Calu3 (cell line): ENCODE results near the gene SLC4A2. TPM values are rescaled to one million over a fixed set of nuclear protein-coding genes. Genes with fewer than 3 reads are reported as not detected.

Experiments
- BruUV-seq: library from RNA; stranded (reverse); fragments of 400-500 nt; replicated peaks from 2 replicates; lab custom pipeline; 2021; lab: Mats Ljungman, UMichigan
- CTCF ChIA-PET: fragments of 300-600 bp; sonication (Branson Sonifier 250); formaldehyde crosslinking; loops from one replicate; lab custom pipeline; 2022; ENCODE audit warnings: antibody characterized with exemption; lab: Charles Lee
- DNase-seq: peaks from one replicate; pipeline ENCODE4 v3.0.0; 2022
- H3K27ac Mint-ChIP-seq: one replicate; pipeline ENCODE4 v1.8.0; 2022; ENCODE audit warnings: mixed read lengths; ENCODE audit not compliant: unreplicated experiment
- H3K27me3 Mint-ChIP-seq: one replicate; pipeline ENCODE4 v1.8.0; 2022; ENCODE audit warnings: mixed read lengths; ENCODE audit not compliant: unreplicated experiment
- H3K36me3 Mint-ChIP-seq: one replicate; pipeline ENCODE4 v1.8.0; 2022; ENCODE audit warnings: mild to moderate bottlenecking, moderate library complexity, mixed read lengths; ENCODE audit not compliant: insufficient read depth, unreplicated experiment
- H3K4me1 Mint-ChIP-seq: one replicate; pipeline ENCODE4 v1.8.0; 2022; ENCODE audit warnings: mild to moderate bottlenecking, low read depth, mixed read lengths; ENCODE audit not compliant: unreplicated experiment
- H3K4me3 Mint-ChIP-seq: one replicate; pipeline ENCODE4 v1.8.0; 2022; ENCODE audit warnings: mild to moderate bottlenecking, low read depth, moderate library complexity, mixed read lengths; ENCODE audit not compliant: unreplicated experiment
- H3K9me3 Mint-ChIP-seq: one replicate; pipeline ENCODE4 v1.8.0; 2022; ENCODE audit warnings: low read depth, mixed read lengths; ENCODE audit not compliant: unreplicated experiment
- intact Hi-C: fragments of 100-400 bp; cut with micrococcal nuclease; formaldehyde crosslinking; loops from one replicate; pipeline ENCODE4 v1.10.0; 2022; ENCODE audit not compliant: unreplicated experiment
- total RNA-seq: library from RNA; stranded (reverse); gene quantifications from 2 replicates; pipeline ENCODE4 v1.2.3, GENCODE V29; 2022
- TF ChIP-seq, protein P1 (sequence below): fragments of 200-600 bp; IDR thresholded peaks from one replicate; pipeline ENCODE4 v1.8.0; 2022; ENCODE audit warnings: antibody characterized with exemption; ENCODE audit not compliant: unreplicated experiment

SLC4A2 gene
- total RNA-seq, 1 experiment from 2014 or later, result 209 TPM

DNA sequence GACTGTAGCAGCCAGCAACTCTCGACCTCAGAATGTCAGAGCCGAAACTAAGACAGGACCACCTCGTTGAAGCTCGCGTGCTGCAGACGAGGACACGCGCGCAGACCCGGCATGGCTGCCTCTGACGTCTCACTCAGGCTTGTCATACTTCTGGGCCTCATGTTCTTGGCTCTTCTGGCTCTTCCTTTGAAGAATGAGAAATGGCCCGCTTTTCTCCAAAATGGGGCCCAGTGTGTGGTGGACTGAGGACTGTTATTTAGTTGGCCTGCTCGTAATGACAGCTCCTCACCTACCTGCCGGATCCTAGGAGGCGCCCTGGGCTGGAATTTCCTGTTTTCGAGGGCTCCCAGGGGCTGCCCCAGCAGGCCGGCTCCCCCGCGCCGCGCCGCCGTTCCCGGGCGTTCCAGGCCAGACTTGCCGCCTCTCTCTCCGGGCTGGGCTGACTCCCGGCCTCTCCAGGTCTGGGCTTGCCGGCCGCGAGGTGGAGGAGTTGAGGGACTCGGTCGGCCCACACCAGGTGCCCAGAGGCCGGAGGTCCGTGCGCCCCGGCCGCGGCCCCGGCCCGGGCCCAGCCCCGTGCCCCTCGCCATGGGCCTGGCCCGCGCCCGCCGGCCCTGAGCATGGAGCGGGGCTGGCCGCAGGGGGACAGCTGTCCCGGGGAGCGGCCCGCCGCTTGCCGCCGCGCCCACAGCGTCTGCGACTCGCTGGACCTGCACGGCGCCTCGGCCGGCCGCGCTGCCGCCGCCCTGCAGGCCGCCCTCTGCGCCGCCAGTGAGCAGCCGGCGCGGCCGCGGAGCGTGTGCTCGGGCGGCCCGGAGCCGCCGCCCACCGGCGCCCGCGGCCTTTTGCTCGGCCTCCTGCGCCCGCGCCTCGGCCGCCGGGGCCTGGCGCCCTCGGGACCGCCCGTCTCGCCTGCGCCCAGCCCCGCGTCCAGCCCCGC is 55.0 kb downstream of the SLC4A2 start:
- peaks cover 7% of the 10 kb centered on the region for H3K4me1 Mint-ChIP-seq
- peak overlapping the region; percentile 39 for H3K4me3 Mint-ChIP-seq
- intact Hi-C loops, result loop anchor here (5.0 kb wide), 1 partner anchor 217 kb away; no protein-coding TSS in a partner anchor
- peak; percentile 53 for DNase-seq
- peaks cover 9% of the 10 kb centered on the region for H3K36me3 Mint-ChIP-seq
- no peaks in the 10 kb centered on the region for H3K27me3 Mint-ChIP-seq
- H3K9me3 Mint-ChIP-seq, result no peaks in the 10 kb centered on the region
- CTCF ChIA-PET, result no interaction called here
- TF ChIP-seq, protein P1, sequence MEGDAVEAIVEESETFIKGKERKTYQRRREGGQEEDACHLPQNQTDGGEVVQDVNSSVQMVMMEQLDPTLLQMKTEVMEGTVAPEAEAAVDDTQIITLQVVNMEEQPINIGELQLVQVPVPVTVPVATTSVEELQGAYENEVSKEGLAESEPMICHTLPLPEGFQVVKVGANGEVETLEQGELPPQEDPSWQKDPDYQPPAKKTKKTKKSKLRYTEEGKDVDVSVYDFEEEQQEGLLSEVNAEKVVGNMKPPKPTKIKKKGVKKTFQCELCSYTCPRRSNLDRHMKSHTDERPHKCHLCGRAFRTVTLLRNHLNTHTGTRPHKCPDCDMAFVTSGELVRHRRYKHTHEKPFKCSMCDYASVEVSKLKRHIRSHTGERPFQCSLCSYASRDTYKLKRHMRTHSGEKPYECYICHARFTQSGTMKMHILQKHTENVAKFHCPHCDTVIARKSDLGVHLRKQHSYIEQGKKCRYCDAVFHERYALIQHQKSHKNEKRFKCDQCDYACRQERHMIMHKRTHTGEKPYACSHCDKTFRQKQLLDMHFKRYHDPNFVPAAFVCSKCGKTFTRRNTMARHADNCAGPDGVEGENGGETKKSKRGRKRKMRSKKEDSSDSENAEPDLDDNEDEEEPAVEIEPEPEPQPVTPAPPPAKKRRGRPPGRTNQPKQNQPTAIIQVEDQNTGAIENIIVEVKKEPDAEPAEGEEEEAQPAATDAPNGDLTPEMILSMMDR, result no peak
- BruUV-seq, result no TSS peak
- no peak overlapping the region for H3K27ac Mint-ChIP-seq

DNA sequence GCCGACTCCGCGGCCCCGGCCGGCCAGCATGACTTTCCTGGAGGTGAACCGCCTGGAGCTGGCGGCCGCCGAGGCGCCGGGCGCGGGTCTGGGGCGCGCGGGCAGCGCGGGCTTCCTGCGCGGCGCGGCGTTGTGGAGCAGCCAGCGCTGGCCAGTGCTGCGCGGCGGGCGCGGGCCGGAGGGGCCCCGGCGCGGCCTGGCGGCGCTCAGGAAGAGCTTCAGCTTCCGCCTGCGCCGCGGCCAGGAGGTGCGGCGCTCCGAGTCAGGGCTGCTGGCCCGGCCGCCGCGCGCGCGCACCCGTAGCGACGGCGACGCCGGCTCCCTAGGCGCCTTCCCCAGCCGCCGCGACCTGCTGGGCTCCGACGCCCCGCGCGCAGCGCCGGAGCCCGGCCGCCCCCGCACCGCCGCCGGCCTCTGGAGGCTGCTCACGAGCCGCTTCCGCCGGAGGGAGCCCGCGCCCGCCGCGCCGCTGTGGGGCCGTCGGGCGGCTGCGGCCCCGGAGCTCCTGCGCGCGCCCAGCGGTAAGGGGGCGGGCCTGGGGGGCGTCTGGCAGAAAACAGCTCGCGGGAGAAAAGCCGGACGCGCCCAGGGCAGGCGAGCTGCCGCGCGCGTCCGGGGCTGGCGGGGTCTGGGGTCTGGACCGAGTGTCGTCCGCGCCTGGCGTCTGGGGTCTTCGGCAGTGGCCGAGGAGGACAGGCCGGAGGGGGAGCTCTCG is 55.9 kb downstream of the SLC4A2 start:
- Mint-ChIP-seq H3K4me3 (peak overlapping the region; percentile 52), H3K36me3 (peaks cover 9% of the 10 kb centered on the region), H3K27me3 (no peaks in the 10 kb centered on the region), H3K27ac (no peak overlapping the region), H3K4me1 (peaks cover 7% of the 10 kb centered on the region), H3K9me3 (no peaks in the 10 kb centered on the region)
- CTCF ChIA-PET, result interaction anchor here (1.6 kb wide), 1 partner anchor 9 kb away, joined by 6 read pairs; no protein-coding TSS in a partner anchor
- no TSS peak for BruUV-seq
- TF ChIP-seq, protein P1, result no peak
- DNase-seq, result peak; percentile 45
- intact Hi-C loops, result no loop called here

DNA sequence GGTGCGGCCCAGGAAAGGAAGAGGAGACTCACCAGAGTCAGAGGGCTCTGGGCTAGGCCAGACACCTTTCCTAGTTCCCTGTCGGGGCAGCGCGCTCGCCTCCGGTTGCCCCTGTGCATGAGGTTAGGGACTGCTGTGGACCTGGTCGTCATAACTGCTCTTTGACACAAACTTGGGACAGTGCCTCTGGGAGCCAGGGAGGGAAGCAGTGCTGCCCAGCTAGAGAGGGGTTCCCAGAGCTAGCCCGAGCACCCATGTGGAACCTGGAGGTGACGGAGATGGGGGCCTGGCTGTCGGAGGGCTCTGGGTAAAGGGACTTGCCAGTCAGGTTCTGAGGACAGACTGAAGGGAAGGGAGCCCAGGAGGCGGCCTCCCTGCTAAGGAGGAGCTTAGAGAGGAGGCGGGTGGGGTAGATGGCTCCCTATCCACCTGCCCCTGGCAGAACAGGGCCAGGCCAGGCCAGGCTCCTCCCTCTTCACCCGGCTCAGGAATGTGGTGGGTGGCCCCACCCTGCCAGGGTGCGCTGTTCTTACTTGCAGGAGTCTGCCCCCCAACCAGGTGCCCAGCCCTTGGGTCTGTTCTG is 56.5 kb downstream of the SLC4A2 start:
- Mint-ChIP-seq H3K36me3 (peaks cover 13% of the 10 kb centered on the region), H3K27ac (no peak overlapping the region), H3K4me1 (peaks cover 7% of the 10 kb centered on the region), H3K4me3 (peak overlapping the region; percentile 52), H3K9me3 (no peaks in the 10 kb centered on the region), H3K27me3 (no peaks in the 10 kb centered on the region)
- CTCF ChIA-PET, result interaction anchor here (0.7 to 1.6 kb wide), 2 partner anchors 8 to 88 kb away, joined by 3 to 6 read pairs; partner anchors contain the start of gene ABCB8
- TF ChIP-seq, protein P1, result no peak
- BruUV-seq, result no TSS peak
- peak; percentile 76 for DNase-seq
- intact Hi-C loops, result no loop called here
